Right forelimb (tissue), 1 donor: ENCODE results near the gene THSD4.
A peak's percentile ranks its signal among the peaks of the same experiment; 100 is the strongest.

Experiments
- DNase-seq: peaks from one replicate; pipeline ENCODE4 v3.0.0-alpha.2; 2018

THSD4 gene

DNA sequence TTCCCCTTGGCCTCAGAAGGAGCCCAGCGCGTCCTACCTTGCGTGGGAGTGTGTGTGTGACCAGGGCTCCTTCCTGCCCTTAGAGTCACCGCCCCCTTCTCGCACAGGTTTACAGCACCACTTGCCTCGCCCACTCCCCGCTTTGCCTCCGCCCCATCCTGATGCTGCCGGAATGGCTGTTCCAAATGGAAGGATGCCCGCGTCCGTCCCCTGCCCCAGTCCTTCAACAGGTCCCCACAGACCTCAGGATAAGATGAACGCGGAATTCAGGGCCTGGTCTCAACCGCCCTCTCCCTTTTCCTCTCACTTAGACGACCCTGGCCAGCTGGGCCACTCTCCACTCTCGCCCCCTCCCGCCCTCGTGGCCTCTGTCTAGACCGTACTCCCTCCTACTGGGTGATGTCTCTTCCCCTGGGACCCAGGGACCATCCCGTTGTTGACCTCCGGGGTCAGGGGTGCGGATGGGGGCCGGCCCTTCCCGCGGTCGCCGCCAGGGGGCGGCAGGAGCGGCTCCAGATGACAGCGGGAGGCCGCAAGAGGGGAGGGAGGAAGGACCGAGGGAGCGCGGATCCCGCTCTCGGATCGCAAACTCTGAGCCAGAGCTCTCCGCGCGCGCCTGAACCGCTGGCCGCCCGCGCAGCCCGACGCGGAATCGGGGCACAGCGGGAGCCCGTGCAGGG lies at the start of gene THSD4:
TSS of gene THSD4 (plus strand) at position 585 of the 680 bp plus-strand sequence.
- DNase-seq: peak; percentile 89

DNA sequence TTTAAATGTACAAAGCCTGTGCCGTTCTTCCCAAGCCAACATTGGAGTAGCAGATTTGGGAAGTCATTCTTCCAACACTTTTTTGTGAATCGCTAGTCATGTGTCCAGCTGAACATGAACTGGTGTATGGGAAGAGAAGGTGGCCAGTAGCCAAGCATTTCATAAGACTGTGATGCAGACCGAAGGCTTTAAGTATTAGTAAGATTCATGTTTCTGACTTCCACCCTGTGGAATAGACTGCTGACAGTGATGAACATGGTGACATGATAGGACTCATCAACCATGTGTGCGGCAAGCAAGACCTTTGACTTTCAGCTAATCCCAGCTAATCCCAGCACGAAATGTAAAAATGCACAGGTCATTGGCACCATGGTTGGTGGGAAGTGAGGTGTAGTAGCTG lies 48.3 kb upstream of the THSD4 start:
- DNase-seq: no peak

DNA sequence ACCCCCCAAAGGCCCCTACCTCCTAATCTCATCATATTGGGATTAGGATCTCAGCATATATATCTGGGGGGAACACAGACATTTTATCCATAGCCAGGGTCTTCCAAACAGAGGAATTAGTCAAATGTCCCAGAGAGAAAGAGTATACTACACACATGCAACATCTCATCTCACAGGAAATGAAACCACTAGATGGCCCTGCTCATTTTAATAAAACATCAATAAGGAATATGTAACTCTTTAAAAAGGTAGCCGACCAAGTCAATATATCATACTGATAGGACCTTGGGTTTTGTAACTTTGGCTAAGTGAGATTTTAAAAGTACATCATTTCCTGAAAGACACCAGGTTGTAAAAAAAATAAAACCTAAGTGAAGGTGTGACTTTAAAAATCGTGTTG lies 45.6 kb upstream of the THSD4 start:
- DNase-seq: no peak

DNA sequence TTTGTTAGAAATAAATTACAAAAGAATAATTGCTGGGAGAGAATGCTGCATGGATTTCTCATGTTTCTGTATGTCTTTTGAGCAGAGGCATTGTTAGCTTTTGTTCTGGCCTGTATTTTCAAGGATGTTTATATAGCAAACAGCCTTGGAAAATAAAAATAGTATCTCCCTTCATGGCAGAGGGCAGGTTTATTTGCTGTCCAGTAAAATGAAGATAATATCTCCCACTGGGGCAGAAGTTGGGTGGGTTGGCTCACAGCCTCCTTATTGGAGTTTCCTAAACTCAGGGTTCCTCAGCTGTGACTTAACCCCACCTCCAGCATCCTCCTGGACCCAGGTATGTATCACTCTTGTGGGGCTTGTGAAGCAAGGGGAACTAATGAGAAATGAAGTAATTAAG lies 43.7 kb upstream of the THSD4 start:
- DNase-seq: no peak

DNA sequence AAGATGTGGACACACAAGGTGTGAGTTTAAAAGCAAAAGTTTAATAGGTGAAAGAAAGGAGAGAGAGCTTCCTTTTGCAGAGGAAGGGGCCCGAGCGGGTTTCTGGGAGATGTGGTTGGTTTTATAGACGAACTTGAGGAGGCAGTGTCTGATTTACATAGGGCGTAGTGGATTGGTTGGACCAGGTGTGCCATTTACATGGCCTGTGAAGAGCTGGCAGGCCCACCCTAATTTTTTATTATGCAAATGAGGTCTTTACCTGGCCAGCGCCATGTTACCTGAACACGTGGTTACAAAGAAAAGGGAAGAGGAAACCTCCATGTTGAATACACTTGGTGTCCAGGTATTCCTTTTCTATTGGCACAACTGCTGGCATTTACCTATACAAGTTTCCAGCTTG lies 42.8 kb upstream of the THSD4 start:
- DNase-seq: no peak

DNA sequence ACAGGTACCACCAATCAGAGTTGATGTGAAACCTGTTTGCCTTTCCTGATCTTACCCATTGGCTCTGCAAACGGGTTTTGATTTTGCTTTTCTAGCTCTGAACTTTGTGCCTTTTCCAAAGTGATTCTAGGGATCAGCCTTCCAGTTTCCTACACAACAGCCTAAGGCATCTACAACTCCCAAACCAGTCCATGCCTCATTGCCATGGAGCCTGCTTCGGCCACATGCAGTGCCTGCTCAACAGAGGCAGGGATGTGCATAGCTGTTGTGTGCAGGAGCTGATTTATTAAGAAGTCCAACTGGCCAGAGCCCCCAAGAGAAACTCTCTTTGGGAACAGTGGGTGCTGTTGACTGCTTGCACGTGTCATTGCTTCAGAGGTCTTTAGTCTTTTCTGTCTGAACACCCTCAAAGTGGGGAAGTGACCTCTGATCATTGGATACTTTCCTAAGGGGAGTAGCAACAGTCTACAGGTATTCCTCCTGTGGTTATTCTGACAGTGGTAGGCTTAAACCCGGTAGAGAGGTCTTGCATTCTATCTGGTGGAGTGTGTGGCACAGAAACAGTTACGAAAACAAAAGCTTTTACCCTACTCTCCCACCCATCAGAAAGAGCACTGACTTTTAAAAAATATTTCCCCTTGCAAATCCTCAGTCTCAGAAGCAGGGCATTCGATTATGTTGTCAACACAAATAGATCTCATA lies 36.6 kb upstream of the THSD4 start:
- no peak for DNase-seq

DNA sequence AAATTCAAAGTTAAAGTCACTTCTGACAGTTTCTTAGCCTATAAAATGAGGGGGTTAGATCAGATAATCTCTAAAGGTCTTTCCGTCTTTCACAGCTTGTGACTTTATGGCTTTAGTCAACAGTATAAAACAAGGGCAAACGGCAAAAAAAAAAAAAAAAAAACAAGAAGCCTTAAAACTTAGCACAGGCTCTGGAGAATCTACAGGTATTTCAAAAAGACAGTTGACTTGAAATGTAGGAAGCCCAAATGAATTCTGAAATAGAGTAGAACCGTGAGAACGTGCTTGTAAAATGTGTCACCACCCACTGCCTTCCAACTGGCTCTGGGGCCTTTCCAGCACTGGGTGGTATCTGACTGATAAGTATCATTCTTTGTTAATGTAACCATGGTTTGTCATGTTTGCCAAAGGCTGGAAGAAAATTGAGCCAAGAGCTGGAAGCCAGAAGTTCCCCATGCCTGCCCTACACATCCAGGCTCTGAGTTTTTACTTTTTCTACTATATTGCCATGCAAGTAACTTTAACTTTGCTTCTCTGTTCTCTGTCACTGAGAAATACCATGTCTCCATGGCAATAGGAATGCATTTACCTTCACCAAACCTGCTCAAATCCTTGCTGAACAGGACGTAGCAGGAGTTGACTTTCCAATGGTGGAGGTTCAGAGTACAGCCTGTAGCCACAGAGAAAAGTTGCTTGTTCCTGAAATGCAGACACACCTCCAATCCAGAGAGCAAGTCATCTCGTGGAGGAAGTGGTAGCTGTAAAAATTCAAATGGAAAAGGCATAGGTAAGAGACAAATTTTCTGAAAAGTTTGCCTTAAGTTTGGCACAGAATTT lies 35.8 kb upstream of the THSD4 start:
- DNase-seq: no peak

DNA sequence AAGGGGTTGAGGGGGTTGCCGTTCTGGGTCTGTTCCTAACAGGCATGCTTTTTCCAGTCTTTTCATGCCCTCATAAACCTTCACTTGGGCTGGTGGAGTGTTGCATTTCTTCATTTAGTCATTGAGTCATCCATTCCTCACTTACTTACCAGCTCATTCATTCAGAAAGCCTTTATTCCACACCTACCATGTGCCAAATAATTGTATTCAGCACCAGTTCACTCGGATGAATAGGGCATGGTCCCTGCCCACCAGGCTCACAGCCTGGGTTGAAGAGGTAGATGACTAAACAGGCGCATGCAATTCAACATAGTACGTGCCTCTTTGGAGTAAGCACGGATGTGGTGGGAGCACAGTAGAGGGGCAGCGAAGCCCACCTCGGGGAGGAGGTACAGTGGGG lies 35.1 kb upstream of the THSD4 start:
- no peak for DNase-seq

DNA sequence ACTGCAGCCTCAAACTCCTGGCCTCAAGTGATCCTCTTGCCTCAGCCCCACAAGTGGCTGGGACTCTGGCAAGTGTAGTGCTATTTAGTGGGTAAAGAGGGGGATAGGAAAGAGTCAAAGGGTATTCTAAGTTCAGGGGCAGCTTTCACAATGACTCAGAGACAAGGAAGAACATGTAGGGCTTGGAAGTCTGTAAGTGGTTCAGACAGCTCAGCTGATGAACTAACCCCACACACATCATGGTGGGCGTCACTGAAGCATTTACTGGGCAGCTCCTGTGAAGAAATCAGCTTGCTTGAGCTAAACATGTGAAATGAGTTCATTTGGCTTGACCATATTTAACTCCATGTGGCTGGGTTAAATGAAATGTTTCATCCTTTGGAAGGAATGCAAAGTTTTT lies 34.6 kb upstream of the THSD4 start:
- no peak for DNase-seq

DNA sequence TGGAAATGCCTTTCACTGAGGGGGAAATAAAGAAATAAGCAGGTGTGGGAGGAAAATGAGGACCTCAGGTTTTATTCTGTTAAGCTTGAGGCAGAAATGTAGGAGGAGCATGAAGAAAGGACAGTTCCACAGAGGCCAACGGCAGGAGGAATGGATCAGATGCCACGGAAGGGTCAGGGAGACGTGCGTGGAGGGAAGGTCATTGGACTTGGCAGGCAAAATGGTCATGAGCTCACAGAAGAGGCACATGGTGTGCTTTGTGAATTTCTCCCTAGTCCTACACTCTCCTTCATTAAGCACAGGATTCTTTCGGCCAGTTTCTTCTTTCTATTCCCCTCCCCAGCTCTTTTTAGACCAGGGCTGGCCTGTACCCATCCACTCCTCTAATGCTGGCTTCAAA lies 32.5 kb upstream of the THSD4 start:
- no peak for DNase-seq

DNA sequence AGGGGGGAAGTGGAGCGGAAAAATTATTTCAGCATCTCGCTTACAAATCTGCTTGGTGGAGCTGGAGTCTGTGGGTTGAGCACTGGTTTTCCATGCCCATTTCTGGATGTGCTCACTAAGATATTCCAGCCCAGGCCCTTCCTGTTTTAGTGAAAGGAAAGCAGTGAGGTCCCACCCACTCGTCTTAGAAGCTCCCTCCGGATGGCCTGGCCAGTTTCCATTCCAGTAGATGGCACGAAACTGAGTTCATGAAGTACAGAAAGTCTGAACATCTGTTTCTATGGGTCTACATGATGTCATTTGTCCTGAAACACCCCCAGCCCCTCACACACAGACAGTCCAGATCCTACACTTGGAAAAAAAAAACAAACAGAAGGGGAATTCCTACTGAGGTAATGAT lies 31.9 kb upstream of the THSD4 start:
- peak; percentile 60 for DNase-seq

DNA sequence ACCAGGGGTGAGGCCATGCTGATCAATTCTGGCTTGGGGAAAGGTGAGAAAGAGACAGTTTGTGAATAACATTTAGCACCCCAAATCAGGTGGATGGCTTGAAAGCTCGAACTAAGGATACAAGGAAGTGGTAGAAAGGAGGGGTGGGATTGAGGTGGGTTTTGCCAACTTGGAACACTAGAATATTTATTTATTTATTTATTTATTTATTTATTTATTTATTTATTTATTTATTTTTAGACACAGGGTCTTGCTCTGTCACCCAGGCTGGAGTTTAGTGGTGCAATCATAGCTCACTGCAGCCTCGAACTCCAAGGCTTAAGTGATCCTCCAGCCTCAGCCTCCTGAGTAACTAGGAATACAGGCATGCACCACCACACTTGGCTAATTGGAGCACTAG lies 31.0 kb upstream of the THSD4 start:
- DNase-seq: no peak

DNA sequence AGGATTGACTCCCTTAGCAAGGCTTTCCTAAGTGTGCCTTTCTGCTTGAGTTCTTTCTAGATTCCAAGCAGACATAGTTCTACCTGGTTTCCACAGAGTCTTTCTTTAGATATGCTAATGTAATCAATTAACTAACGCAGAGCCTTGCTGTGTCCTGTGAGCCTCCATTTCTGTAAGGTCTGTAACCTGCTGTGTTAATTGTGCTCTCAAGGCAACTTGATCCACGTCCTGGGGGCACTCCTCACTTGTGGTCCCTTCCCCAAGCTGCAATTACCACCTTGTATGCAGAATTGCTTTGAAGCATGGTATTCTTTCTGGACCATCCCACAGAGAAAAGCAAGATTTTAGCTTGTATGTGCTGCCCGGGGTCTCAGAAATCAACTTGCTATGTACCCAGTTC lies 29.5 kb upstream of the THSD4 start:
- no peak for DNase-seq

DNA sequence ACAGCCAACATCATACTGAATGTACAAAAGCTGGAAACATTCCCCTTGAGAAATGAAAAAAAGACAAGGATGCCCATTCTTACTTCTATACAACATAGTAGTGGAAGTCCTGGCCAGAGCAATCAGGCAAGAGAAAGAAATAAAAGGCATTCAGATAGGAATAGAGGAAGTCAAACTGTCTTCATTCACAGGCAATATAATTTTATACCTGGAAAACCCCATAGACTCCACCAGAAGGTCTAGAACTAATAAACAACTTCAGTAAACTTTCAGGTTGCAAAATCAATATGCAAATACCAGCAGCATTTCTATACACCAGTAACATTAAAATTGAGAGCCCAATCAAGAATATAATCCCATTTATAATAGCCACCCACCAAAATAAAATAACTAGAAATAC lies 27.1 kb upstream of the THSD4 start:
- no peak for DNase-seq

DNA sequence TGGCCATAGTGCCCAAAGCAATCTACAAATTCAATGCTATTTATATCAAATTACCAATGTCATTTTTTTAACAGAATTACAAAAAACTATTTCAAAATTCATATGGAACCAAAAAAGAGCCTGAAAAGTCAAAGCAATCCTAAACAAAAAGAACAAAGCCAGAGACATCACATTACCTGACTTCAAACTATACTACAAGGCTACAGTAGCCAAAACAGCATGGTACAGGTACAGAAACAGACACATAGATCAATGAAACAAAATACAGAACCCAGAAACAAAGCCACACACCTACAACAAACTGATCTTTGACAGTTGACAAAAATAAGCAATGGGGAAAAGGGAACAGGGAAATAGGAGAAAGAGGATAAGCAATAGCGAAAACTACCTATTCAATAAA lies 26.6 kb upstream of the THSD4 start:
- no peak for DNase-seq

DNA sequence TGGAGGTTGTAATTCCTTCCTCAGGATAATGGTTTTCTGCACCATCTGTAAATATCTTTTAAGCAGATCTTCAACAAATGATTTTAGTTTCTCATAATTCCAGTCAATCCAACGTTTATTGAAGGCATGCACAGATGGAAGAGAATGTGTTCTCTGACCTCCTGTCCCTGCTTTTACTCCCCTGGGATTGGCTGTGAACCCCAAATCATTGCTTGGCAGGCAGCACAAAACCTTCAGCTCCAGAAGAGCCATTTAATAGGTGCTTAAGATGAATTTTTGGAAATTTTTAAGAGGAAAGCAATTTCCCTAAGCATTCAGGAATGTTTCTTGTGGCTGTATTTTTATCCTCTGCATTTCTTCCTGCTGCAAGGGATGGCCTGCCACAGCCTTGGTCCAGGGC lies 25.5 kb upstream of the THSD4 start:
- no peak for DNase-seq

DNA sequence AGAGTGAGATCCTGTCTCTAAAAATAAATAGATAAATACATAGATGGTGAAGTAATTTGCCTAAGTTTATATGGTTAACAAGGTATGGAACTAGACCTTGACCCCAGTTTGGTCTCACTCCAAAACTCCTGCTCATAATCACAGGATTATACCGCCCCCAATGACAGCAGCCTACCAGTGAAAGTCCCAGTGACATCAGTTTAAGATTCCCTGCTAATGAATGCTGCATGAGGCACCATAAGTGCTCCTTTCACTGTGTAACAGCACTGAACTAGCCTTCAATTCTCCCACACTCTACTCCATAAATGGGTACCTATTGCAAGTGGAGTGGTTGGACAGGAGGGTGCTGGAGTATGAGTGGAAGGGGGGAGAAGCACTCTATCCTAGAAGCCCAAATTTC lies 23.7 kb upstream of the THSD4 start:
- no peak for DNase-seq

DNA sequence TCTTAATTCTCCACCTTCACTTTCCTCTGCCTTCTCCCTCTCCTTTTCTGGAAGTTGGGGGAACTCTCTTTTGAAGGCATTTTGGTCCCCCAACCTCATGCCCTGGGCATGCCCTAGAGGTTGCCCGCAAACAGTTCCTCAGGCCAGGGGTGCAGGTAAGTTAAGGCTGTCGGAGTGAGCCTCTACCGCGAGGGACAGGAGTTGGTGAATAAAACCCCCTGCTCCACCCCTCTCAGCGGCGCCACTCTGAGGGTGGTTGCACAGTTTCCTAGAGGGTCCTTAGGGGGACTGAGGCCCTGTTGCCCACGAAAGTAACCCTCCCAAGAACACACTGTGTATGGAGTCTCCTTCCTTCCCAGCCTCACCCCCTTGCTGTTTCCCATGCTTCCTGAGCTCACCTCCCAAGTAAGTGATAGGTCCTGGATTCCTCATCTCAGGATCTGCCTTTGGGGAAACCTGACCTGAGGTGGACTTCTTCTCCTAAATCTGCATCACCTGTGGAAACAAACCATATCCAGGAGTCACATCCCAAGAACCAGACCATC lies 23.1 kb upstream of the THSD4 start:
- no peak for DNase-seq

DNA sequence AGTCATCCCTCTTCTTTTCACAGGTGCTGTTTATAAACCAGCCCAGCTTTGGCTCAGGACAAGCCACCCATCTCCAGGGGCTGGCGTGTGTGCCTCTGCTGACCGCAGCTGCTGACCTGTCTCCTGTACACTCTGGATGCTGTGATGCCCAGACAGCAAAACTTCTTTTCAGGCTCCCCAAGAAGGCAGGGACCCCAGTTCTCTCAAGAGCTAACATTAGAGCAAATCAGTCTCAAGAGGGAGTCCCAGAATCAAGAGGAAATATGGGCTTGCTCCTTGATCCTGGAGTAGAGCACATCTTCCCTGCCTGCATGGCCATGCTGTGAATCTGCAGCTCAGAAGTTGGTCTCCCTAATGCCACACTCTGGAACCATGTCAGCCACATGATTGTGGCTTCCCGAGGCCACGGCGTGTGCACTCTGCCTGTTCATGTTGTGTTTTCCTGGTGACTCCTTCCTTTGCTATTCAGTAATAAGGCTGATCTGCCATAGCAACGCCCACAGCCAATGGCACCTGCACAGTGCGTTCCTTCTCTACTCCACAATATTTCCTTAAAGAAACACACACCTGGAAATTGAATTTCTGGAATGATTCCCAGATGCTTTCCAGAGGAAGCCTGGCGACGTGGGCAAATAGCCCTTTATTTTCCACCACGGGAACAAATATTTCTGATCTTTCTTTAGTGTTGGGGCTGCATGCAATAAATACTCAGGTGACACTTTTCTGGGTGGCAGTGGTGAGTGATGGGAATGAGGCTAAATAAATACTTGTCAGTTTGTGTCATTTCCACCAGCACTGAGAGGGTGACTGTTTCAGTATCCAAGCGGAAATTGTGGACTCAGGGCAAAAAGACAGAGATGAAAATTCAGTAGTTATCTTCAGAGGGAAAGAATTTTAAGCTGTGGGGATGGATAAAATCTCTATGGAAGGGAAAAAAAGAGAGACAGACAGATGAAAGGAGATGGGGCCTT lies 21.9 kb upstream of the THSD4 start:
- no peak for DNase-seq

DNA sequence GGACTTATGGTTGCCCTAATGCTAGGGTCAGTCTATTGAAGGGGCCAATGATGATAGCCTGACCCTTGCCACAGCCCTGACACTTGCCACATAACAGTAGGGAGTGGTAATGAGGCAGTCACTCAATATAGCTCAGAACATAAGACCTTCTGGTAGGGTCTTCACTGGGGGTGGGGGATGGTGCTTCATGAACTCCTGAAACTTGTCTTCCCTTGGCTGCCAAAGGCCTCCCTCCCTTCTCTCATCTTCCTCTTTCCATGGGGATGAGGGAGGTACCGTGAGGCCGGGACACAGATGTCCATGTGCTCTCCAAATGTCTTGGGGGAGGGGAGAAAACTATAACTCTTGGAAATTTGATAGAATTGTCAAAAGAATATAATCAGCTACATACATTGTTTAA lies 21.1 kb upstream of the THSD4 start:
- DNase-seq: no peak

DNA sequence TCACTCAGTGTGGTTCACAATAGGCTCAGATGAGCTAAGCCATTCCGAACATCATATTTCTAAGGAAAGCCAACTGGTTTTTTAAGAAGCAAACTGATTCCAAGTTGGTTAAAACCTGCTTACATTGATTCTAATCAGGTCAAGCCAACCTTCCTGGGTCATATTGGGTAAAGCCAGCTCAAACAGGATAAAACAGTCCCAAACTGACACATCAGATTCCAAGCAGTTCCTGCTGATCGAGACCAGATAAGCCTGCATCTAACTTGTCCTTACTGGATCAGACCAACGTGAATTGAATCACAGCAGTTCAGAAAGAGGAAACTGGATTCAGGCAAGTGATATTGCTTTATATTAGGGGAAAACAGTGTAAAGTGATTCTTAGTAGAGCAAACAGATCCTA lies 18.6 kb upstream of the THSD4 start:
- DNase-seq: no peak

DNA sequence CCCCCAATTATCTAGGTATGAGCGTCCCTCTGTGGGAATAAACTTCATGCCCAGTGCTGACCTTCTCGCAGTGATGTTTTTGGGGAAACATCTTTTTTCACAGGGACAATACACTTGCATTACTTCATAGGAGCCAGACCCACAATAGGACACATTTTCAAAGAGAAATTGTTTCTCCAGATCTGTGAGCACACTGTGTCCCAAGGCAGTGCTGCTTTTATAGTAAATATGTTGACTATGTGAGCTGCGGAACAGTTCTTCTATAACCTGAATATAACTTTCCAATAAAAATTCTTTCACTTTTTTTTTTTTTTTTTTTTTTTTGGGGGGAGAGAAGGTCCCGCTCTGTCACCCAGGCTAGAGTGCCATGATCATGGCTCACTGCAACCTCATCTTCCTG lies 17.4 kb upstream of the THSD4 start:
- DNase-seq: no peak

DNA sequence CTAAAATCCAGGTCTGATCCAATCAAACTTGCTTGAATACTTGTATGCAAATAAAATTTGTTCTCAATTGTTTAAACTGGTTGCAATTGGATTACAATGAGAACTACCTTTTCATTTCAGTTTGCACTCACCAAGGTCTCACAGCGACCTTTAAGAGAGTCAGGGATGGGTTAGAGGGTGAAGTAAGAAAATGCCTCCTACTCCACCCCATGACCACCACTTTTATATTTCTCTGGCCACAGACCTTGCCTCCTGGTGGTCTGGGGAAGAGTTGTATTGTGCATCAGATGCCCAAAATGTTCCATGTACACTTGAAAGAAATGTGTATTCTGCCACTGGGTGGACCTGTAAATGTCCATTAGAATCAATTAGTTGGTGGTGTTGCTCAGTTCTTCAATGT lies 16.4 kb upstream of the THSD4 start:
- no peak for DNase-seq
